ENCODE results near the gene TLCD1. TPM values are rescaled to one million over a fixed set of nuclear protein-coding genes. Genes with fewer than 3 reads are reported as not detected.

Gene TLCD1
- total RNA-seq, 2 experiments from 2014 or later, result 2.8 to 3.0 TPM

DNA sequence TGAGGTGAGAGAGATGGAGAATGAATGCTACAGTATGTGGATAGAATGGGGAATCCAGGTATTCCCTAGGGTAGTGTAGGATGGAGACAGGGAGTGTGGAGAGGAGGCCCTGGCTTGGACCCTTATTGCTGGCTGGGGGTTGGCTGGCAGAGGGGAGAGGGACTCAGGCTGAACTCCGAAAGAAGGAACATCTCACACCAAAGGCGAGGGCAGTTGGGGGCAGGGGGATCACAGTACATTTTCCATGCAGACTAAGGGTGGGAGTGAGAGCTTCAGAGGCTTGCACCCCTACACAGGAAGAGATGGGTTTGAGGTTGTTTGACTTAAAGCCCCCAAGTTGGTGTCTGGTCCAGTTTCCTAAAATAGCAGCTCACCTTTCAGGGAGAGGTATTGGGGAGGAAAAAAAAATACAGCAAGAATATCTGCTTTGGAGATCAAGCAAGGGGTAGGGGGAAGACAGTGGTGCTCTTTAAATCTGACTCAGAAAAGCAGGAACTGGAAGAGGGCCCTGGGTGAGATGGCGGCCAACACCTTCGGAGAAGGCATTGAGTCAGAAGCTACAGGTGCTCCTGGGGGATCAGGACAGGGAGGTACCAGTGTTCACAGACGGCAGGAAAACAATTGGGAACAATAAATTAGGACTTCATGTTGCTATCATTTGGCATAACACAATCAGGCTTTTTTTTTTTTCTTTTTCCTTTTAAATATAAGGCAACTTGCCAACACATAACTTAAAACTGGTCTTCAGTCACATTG lies 30.2 kb upstream of the TLCD1 start:
- H3K4me1 Mint-ChIP-seq (ENCODE audit: low read depth), result peaks cover 7% of the 10 kb centered on the region
- H3K36me3 Mint-ChIP-seq (ENCODE audit: low read depth), result peaks cover 31% of the 10 kb centered on the region
- POLR2A ChIA-PET, result interaction anchor here (0.7 kb wide), 1 partner anchor 23 kb away, joined by 3 read pairs; no protein-coding TSS in a partner anchor
- no peaks in the 10 kb centered on the region for H3K27me3 Mint-ChIP-seq (ENCODE audit: low read depth)
- H3K9me3 Mint-ChIP-seq (ENCODE audit: insufficient read depth), result no peaks in the 10 kb centered on the region
- no peak overlapping the region for H3K27ac Mint-ChIP-seq
- DNase-seq, result no peak
- CTCF ChIA-PET, result interaction anchor here (0.6 to 2.6 kb wide), 3 partner anchors 9 to 285 kb away, joined by 3 to 17 read pairs (median 3); partner anchors contain the start of gene TLCD1
- H3K4me3 Mint-ChIP-seq, result no peak overlapping the region
- ATAC-seq, result no peak

DNA sequence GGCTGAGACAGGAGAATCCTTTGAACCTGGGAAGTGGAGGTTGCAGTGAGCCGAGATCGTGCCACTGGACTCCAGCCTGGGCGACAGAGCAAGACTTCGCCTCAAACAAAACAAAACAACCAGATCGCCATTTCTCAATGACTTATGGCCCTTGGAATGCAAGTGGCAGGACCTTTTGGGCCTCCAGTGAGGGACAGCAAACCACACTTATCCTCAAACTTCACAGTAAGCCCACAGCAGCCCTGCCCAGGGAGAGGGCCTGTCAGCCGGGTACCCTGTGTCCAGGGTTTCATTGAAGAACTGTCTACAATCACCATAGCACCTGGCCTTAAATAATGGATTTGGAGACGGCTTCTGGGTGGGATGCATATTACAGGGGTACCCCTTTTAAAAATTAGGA lies 29.5 kb upstream of the TLCD1 start:
- no peaks in the 10 kb centered on the region for H3K27me3 Mint-ChIP-seq (ENCODE audit: low read depth)
- DNase-seq, result no peak
- no peak for ATAC-seq
- ChIA-PET POLR2A (no interaction called here), CTCF (interaction anchor here (17.5 kb wide), 1 partner anchor 28 kb away, joined by 736 read pairs; the partner anchor contains the start of genes NEK8 and TLCD1)
- H3K4me3 Mint-ChIP-seq, result no peak overlapping the region
- H3K36me3 Mint-ChIP-seq (ENCODE audit: low read depth), result peaks cover 33% of the 10 kb centered on the region
- H3K9me3 Mint-ChIP-seq (ENCODE audit: insufficient read depth), result no peaks in the 10 kb centered on the region
- H3K27ac Mint-ChIP-seq, result no peak overlapping the region
- peaks cover 10% of the 10 kb centered on the region for H3K4me1 Mint-ChIP-seq (ENCODE audit: low read depth)

DNA sequence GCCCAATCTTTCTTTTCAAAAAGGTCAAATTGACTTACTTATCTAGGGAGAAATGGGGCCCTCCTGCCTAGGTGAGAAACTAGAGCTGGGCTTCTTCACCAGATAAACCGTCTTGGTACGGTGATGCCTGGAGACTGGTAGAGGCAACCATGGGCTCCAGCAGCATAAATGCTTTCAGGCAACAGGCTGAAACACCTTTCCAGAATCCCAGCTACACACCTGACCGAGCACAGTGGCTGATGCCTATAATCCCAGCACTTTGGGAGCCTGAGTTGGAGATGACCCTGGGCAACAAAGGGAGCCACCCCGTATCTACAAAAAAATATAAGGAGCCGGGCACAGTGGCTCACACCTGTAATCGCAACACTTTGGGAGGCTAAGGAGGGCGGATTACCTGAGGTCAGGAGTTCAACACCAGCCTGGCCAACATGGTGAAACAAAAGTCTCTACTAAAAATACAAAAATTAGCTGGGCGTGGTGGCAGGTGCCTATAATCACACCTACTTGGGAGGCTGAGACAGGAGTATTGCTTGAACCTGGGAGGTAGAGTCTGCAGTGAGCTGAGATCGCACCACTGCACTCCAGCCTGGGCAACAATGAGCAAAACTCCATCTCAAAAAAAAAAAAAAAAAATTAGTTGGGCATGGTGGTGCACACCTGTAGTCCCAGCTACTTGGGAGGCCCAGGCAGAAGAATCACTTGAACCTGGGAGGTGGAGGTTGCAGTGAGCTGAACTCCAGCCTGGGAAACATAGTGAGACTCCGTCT lies 25.8 kb upstream of the TLCD1 start:
- Mint-ChIP-seq H3K9me3 (ENCODE audit: insufficient read depth) (no peaks in the 10 kb centered on the region), H3K27ac (no peak overlapping the region), H3K36me3 (ENCODE audit: low read depth) (peaks cover 28% of the 10 kb centered on the region), H3K27me3 (ENCODE audit: low read depth) (no peaks in the 10 kb centered on the region), H3K4me1 (ENCODE audit: low read depth) (peaks cover 28% of the 10 kb centered on the region), H3K4me3 (no peak overlapping the region)
- no peak for ATAC-seq
- POLR2A ChIA-PET, result interaction anchor here (0.6 to 13.0 kb wide), 3 partner anchors 9 to 31 kb away, joined by 3 to 212 read pairs (median 3); partner anchors contain the start of genes NEK8 and TLCD1
- CTCF ChIA-PET, result interaction anchor here (0.6 to 17.5 kb wide), 9 partner anchors 11 to 175 kb away, joined by 3 to 736 read pairs (median 6); partner anchors contain the start of genes FAM222B, NEK8 and TLCD1
- DNase-seq, result no peak

DNA sequence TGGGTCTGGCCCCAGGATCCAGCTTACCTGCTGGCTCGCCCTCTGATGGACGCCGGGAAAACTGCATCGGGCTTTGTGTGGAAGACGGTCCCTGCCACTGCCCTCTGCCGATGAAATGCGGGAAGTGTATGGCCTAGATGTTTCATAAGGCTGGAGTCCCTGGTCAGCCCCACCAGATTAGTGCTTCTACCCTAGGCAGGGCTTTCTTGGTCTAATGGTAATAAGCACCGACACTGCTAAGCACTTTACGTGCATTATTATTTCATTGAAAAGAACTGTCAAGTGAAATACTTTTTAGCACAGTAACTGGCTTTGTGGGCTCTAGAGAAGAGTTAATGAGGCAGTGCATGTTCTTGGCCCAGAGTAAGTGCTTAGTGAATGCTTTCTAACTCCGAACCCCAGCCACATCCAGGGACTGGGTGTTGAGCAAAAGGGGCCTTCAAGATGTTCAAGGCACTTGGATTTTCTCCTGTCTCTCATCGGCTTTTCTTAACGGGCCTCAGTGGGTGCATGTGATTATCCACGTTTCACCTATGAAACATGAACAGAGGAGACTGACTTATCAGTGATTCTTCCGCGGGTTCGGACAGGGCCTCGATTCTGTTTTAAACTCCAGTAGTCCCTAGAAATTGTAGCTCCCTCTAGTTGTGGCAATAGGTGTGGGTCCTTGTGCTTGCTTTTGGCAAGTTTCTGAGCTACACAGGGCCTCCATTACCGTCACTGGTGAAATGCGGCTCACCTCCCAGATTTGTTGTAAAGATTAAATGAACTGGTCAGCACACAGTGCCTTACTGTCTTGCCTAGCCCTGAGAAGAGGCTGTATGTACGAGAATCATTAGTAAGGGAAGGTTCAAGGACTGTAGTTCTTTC lies 24.4 kb upstream of the TLCD1 start:
- Mint-ChIP-seq H3K36me3 (ENCODE audit: low read depth) (peaks cover 30% of the 10 kb centered on the region), H3K4me3 (no peak overlapping the region), H3K4me1 (ENCODE audit: low read depth) (peaks cover 34% of the 10 kb centered on the region), H3K27me3 (ENCODE audit: low read depth) (no peaks in the 10 kb centered on the region), H3K9me3 (ENCODE audit: insufficient read depth) (no peaks in the 10 kb centered on the region), H3K27ac (peak overlapping the region; percentile 16)
- peak; percentile 83 for ATAC-seq
- ChIA-PET CTCF (interaction anchor here (0.6 to 17.5 kb wide), 42 partner anchors 9 to 203 kb away, joined by 3 to 736 read pairs (median 4); partner anchors contain the start of genes BLTP2, FAM222B, NEK8 and PROCA1), POLR2A (interaction anchor here (13.0 kb wide), 1 partner anchor 24 kb away, joined by 212 read pairs; the partner anchor contains the start of genes NEK8 and TLCD1)
- DNase-seq, result peak; percentile 95

DNA sequence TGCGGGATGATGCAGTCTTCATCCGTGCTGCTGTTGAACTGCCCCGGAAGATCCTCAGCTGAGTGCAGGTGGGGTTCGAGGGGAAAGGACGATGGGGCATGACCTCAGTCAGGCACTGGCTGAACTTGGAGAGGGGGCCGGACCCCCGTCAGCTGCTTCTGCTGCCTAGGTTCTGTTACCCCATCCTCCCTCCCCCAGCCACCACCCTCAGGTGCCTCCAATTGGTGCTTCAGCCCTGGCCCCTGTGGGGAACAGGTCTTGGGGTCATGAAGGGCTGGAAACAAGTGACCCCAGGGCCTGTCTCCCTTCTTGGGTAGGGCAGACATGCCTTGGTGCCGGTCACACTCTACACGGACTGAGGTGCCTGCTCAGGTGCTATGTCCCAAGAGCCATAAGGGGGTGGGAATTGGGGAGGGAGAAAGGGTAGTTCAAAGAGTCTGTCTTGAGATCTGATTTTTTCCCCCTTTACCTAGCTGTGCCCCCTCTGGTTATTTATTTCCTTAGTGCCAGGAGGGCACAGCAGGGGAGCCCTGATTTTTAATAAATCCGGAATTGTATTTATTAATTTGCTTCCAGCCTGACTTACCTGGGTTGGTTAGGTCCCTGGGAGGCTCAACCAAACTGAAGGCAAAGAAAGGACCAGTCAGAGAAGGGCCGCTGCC lies 23.6 kb upstream of the TLCD1 start:
- POLR2A ChIA-PET, result interaction anchor here (13.0 kb wide), 1 partner anchor 23 kb away, joined by 212 read pairs; the partner anchor contains the start of genes NEK8 and TLCD1
- H3K9me3 Mint-ChIP-seq (ENCODE audit: insufficient read depth), result no peaks in the 10 kb centered on the region
- ATAC-seq, result no peak
- no peak for DNase-seq
- H3K27me3 Mint-ChIP-seq (ENCODE audit: low read depth), result no peaks in the 10 kb centered on the region
- H3K27ac Mint-ChIP-seq, result peak overlapping the region; percentile 16
- peaks cover 30% of the 10 kb centered on the region for H3K36me3 Mint-ChIP-seq (ENCODE audit: low read depth)
- CTCF ChIA-PET, result interaction anchor here (0.6 to 17.5 kb wide), 38 partner anchors 9 to 204 kb away, joined by 3 to 736 read pairs (median 4); partner anchors contain the start of genes BLTP2, FAM222B, NEK8 and PROCA1
- no peak overlapping the region for H3K4me3 Mint-ChIP-seq
- H3K4me1 Mint-ChIP-seq (ENCODE audit: low read depth), result peaks cover 36% of the 10 kb centered on the region

DNA sequence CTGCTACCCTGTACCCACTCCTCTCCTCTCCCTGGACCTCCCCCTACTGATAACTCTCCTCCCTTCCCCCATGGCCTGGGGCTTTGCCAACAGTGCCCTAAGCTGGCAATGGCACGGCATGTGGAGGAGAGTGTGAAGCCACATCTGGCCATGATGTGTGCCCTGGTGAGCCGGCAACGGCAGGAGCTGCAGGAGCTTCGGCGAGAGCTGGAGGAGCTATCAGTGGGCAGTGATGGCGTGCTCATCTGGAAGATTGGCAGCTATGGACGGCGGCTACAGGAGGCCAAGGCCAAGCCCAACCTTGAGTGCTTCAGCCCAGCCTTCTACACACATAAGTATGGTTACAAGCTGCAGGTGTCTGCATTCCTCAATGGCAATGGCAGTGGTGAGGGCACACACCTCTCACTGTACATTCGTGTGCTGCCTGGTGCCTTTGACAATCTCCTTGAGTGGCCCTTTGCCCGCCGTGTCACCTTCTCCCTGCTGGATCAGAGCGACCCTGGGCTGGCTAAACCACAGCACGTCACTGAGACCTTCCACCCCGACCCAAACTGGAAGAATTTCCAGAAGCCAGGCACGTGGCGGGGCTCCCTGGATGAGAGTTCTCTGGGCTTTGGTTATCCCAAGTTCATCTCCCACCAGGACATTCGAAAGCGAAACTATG lies 23.0 kb upstream of the TLCD1 start:
- DNase-seq (no peak), ATAC-seq (no peak)
- peaks cover 27% of the 10 kb centered on the region for H3K36me3 Mint-ChIP-seq (ENCODE audit: low read depth)
- no peak overlapping the region for H3K4me3 Mint-ChIP-seq
- H3K9me3 Mint-ChIP-seq (ENCODE audit: insufficient read depth), result no peaks in the 10 kb centered on the region
- CTCF ChIA-PET, result interaction anchor here (0.8 to 17.5 kb wide), 16 partner anchors 8 to 205 kb away, joined by 3 to 736 read pairs (median 5); partner anchors contain the start of genes NEK8, PROCA1, RPL23A and TLCD1
- peaks cover 36% of the 10 kb centered on the region for H3K4me1 Mint-ChIP-seq (ENCODE audit: low read depth)
- H3K27me3 Mint-ChIP-seq (ENCODE audit: low read depth), result no peaks in the 10 kb centered on the region
- H3K27ac Mint-ChIP-seq, result peak overlapping the region; percentile 65
- POLR2A ChIA-PET, result interaction anchor here (13.0 kb wide), 1 partner anchor 23 kb away, joined by 212 read pairs; the partner anchor contains the start of genes NEK8 and TLCD1

DNA sequence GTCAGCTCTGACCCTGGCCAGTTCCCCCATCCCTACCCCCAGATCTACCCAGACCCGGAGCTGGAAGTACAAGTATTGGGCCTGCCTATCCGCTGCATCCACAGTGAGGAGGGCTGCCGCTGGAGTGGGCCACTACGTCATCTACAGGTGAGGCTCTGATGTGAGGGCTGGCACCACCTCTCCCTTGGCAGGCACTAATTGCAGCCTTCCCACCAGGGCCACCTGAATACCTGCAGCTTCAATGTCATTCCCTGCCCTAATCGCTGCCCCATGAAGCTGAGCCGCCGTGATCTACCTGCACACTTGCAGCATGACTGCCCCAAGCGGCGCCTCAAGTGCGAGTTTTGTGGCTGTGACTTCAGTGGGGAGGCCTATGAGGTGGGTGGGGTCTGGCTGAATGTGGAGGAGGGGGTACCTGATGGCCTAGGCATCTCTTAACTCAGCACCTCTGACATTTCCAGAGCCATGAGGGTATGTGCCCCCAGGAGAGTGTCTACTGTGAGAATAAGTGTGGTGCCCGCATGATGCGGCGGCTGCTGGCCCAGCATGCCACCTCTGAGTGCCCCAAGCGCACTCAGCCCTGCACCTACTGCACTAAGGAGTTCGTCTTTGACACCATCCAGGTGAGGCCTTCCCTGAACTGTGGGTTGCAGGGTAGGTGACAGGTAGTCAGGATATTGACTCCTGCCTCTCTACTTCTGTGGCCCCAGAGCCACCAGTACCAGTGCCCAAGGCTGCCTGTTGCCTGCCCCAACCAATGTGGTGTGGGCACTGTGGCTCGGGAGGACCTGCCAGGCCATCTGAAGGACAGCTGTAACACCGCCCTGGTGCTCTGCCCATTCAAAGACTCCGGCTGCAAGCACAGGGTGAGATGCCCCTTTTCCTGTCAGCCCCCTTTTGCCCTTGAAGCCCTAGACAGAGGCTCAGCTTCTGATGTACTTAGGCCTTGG lies 22.0 kb upstream of the TLCD1 start:
- no peak overlapping the region for H3K4me3 Mint-ChIP-seq
- no peaks in the 10 kb centered on the region for H3K27me3 Mint-ChIP-seq (ENCODE audit: low read depth)
- CTCF ChIA-PET, result interaction anchor here (1.0 to 17.5 kb wide), 5 partner anchors 15 to 206 kb away, joined by 3 to 736 read pairs (median 46); partner anchors contain the start of genes NEK8, RPL23A and TLCD1
- ATAC-seq (no peak), DNase-seq (no peak)
- POLR2A ChIA-PET, result interaction anchor here (0.7 to 13.0 kb wide), 3 partner anchors 22 to 149 kb away, joined by 3 to 212 read pairs (median 4); partner anchors contain the start of genes NEK8, PROCA1 and TLCD1
- H3K27ac Mint-ChIP-seq, result peak overlapping the region; percentile 65
- H3K36me3 Mint-ChIP-seq (ENCODE audit: low read depth), result peaks cover 27% of the 10 kb centered on the region
- H3K9me3 Mint-ChIP-seq (ENCODE audit: insufficient read depth), result no peaks in the 10 kb centered on the region
- peaks cover 38% of the 10 kb centered on the region for H3K4me1 Mint-ChIP-seq (ENCODE audit: low read depth)

DNA sequence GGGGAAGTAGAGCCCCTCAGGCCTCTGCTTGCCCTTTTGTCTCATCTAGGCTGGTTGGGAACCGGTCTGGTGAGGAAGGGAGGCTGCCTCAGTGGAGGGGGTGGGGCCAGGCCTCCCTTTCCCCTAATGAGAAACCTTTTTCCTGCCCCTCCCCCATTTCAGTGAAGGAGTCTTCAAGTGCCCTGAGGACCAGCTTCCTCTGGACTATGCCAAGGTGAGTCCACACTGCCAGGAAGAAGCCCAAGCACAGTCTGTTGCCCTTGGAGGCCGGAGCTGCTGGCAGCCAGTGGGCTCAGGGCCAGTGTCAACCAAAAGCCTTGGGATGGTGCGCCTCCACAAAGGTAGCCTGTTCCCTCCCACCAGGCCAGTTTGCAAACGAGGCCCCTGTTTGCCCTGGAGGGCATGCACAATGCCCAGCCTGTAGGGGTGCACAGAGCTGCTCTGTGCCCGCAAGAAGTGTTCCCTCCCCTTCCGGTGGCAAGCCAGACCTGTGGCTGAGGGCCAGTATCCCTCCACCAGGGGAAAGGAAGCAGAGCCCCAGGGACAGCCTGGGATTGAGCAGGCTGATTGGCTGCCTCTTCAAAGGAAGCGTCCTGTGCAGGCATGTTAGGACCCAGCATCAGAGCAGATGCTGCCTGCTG lies 21.1 kb upstream of the TLCD1 start:
- H3K4me3 Mint-ChIP-seq, result no peak overlapping the region
- ChIA-PET POLR2A (interaction anchor here (0.7 to 13.0 kb wide), 4 partner anchors 21 to 148 kb away, joined by 3 to 212 read pairs (median 6); partner anchors contain the start of genes NEK8, PROCA1, RPL23A and TLCD1), CTCF (interaction anchor here (1.3 to 17.5 kb wide), 3 partner anchors 16 to 207 kb away, joined by 3 to 736 read pairs (median 133); partner anchors contain the start of genes NEK8 and TLCD1)
- DNase-seq, result no peak
- H3K9me3 Mint-ChIP-seq (ENCODE audit: insufficient read depth), result no peaks in the 10 kb centered on the region
- H3K4me1 Mint-ChIP-seq (ENCODE audit: low read depth), result peaks cover 40% of the 10 kb centered on the region
- no peaks in the 10 kb centered on the region for H3K27me3 Mint-ChIP-seq (ENCODE audit: low read depth)
- peaks cover 23% of the 10 kb centered on the region for H3K36me3 Mint-ChIP-seq (ENCODE audit: low read depth)
- no peak for ATAC-seq
- H3K27ac Mint-ChIP-seq, result no peak overlapping the region
